Activated naive CD4-positive, alpha-beta T cell treated with anti-CD3 and anti-CD28 coated beads, Interleukin-2, amount 10 ng/mL, durations not matched to agents 5 hours and 36 hours (primary cell): ENCODE data around the gene SLC2A13. TPM values are rescaled to one million over a fixed set of nuclear protein-coding genes. Genes with fewer than 3 reads are reported as not detected.

Experiments used
- total RNA-seq, 2 experiments: library from RNA; stranded (reverse); gene quantifications; one replicate each; pipeline ENCODE4 v1.2.3, GENCODE V29; 2021

SLC2A13 gene
- total RNA-seq = 1 to 10 TPM; 2.5 to 3.1 TPM

GRCh38 chr12:40105515-40106201, at the start of gene SLC2A13:
Gene SLC2A13 (minus strand): TSS chr12:40106081. CDS start chr12:40105808, 273 bp downstream.

Other genes starting within 250 kb of the SLC2A13 start
- gene LRRK2, start 118.9 kb upstream of the SLC2A13 start, total RNA-seq = not detected